ENCODE measurements around the gene FLT3LG. TPM values are rescaled to one million over a fixed set of nuclear protein-coding genes. Genes with fewer than 3 reads are reported as not detected.

The FLT3LG gene
- total RNA-seq, 3 donors from 2014 or later: 3.3 to 14.8 (median 7.8) TPM

DNA sequence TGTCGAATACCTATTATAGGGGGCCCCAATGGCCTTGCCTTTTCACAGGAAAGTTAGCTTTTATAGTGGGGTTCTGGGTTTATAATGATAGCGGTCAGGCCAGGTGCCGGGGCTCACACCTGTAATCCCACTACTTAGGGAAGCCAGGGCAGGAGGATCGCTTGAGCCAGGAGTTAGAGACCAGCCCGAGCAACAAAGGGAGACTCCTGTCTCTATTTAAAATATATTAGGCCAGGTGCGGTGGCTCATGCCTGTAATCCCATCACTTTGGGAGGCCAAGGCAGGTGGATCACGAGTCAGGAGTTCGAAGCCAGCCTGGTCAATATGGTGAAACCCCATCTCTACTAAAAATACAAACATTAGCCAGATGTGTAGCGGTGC is 29.6 kb downstream of the FLT3LG start:
- DNase-seq: no peak
- TF ChIP-seq, protein P1, sequence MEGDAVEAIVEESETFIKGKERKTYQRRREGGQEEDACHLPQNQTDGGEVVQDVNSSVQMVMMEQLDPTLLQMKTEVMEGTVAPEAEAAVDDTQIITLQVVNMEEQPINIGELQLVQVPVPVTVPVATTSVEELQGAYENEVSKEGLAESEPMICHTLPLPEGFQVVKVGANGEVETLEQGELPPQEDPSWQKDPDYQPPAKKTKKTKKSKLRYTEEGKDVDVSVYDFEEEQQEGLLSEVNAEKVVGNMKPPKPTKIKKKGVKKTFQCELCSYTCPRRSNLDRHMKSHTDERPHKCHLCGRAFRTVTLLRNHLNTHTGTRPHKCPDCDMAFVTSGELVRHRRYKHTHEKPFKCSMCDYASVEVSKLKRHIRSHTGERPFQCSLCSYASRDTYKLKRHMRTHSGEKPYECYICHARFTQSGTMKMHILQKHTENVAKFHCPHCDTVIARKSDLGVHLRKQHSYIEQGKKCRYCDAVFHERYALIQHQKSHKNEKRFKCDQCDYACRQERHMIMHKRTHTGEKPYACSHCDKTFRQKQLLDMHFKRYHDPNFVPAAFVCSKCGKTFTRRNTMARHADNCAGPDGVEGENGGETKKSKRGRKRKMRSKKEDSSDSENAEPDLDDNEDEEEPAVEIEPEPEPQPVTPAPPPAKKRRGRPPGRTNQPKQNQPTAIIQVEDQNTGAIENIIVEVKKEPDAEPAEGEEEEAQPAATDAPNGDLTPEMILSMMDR (IDR thresholded peaks at IDR 0.05): no peak
- no peaks in the 10 kb centered on the region for H3K36me3 ChIP-seq (ENCODE audit: low read depth)
- H3K4me1 ChIP-seq (ENCODE audit: low read depth): peaks cover 12% of the 10 kb centered on the region
- H3K4me3 ChIP-seq: no peak overlapping the region
- intact Hi-C loops (cut with DNase I, micrococcal nuclease): no loop called here
- no peaks in the 10 kb centered on the region for H3K9me3 ChIP-seq
- no peak for ATAC-seq

DNA sequence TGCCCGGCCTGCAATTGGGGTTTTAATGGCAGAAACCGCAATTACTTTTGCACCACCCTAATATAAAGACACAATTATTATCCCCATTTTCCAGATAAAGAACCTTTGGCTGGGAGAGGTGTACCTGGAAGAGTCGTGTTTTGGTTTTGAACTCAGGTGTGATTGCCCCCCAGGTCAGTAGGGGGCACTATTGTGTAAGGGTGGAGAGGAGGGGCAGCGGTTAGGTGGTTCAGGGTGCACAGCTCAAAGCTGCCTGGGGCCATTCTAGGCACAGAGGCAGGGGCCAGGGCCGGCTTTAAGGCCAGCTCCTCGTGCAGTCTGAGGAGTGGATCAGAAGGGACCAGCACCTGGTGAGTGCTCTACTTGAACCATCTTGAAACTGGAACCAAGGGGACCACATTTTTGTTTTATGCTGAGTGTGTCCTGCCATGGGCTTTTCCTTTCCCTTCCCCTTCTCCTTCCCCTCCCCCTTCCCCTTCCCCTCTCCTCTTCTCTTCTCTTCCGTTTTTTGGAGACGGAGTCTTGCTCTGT is 32.6 kb downstream of the FLT3LG start:
- ATAC-seq (peak; percentile 94), DNase-seq (peak; percentile 69 to 83 (median 82))
- Histone ChIP-seq H3K4me1 (ENCODE audit: low read depth) (peaks cover under 1% of the 10 kb centered on the region), H3K4me3 (no peak overlapping the region), H3K36me3 (ENCODE audit: low read depth) (no peaks in the 10 kb centered on the region), H3K9me3 (no peaks in the 10 kb centered on the region)
- TF ChIP-seq, protein P1 (IDR thresholded peaks at IDR 0.05): peak; percentile 67
- intact Hi-C loops (cut with DNase I, micrococcal nuclease): no loop called here

DNA sequence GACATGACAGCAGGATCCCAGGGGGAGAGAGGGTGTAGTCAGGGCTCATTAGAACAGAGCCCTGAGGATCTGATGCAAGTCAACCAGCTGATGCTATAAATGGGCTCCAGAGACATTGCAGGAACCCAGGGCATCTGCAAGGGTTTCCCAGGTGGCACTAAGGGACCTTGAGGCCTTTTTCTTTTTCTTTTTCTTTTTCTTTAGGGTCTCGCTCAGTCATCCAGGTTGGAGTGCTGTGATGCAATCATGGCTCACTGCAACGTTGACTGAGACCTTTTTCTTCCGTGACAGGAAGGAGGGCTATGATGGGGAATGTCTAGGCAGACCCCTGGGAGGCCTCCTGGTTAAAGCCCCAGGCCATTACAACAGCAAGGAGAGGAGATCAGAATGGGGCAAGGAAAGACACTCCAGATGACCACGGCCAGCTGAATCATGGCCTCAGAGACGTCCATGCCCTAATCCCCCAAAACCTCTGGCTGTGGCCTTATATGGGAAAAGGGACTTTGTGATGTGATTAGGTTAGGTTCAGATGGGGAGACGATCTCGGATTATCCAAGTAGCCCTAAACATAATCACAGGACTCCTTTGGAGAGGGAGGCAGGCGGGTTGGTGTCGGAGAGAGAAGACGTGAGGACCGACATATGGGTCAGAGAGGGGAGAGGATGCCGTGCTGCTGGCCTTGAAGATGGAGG is 33.9 kb downstream of the FLT3LG start:
- ATAC-seq (no peak), DNase-seq (no peak)
- intact Hi-C loops (cut with DNase I, micrococcal nuclease): no loop called here
- peaks cover 8% of the 10 kb centered on the region for H3K4me1 ChIP-seq (ENCODE audit: low read depth)
- H3K9me3 ChIP-seq: no peaks in the 10 kb centered on the region
- no peak overlapping the region for H3K4me3 ChIP-seq
- TF ChIP-seq, protein P1 (IDR thresholded peaks at IDR 0.05): no peak
- no peaks in the 10 kb centered on the region for H3K36me3 ChIP-seq (ENCODE audit: low read depth)

DNA sequence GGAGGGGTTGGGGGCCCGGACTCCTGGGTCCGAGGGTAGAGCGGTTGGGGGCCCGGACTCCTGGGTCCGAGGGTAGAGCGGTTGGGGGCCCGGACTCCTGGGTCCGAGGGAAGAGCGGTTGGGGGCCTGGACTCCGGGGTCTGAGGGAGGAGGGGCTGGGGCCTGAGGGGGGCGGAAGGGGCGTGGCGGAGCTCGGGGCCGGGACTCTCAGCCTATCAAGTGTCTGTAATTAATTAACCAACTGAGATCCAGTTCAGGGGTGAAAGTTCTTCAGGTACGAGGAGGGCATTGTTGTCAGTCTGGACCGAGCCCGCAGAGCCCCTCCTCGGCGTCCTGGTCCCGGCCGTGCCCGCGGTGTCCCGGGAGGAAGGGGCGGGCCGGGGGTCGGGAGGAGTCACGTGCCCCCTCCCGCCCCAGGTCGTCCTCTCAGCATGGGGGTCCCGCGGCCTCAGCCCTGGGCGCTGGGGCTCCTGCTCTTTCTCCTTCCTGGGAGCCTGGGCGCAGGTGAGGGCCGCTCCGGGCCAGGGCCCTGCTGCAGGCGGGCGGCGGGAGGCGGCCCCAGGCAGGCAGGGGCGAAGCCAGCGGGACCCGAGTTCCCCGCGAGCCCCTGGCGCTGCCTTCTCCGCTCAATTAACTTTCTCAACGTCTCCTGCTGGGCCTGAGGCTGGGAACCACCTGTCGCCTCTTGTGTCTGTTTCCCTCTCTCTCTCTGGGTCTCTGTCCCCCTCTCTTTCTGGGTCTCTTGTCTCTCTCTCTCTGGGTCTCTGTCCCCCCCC is 39.1 kb downstream of the FLT3LG start:
- TF ChIP-seq, protein P1 (IDR thresholded peaks at IDR 0.05): no peak
- H3K36me3 ChIP-seq (ENCODE audit: low read depth): no peaks in the 10 kb centered on the region
- H3K9me3 ChIP-seq: no peaks in the 10 kb centered on the region
- H3K4me3 ChIP-seq: peak overlapping the region; percentile 56
- peaks cover 17% of the 10 kb centered on the region for H3K4me1 ChIP-seq (ENCODE audit: low read depth)
- peak; percentile 85 for ATAC-seq
- DNase-seq: peak; percentile 76 to 83 (median 79)
- intact Hi-C loops (cut with DNase I, micrococcal nuclease): no loop called here

GRCh38 chr19:49513746-49514118 is 39.7 kb downstream of the FLT3LG start:
- TF ChIP-seq, protein P1 (IDR thresholded peaks at IDR 0.05): no peak
- H3K9me3 ChIP-seq: no peaks in the 10 kb centered on the region
- peak; percentile 41 for ATAC-seq
- intact Hi-C loops (cut with DNase I, micrococcal nuclease): no loop called here
- peaks cover 17% of the 10 kb centered on the region for H3K4me1 ChIP-seq (ENCODE audit: low read depth)
- no peaks in the 10 kb centered on the region for H3K36me3 ChIP-seq (ENCODE audit: low read depth)
- peak overlapping the region; percentile 56 for H3K4me3 ChIP-seq
- peak in 1 of 3 donors; percentile 64 for DNase-seq
